Measurements from ENCODE around the gene SPSB1.

DNA sequence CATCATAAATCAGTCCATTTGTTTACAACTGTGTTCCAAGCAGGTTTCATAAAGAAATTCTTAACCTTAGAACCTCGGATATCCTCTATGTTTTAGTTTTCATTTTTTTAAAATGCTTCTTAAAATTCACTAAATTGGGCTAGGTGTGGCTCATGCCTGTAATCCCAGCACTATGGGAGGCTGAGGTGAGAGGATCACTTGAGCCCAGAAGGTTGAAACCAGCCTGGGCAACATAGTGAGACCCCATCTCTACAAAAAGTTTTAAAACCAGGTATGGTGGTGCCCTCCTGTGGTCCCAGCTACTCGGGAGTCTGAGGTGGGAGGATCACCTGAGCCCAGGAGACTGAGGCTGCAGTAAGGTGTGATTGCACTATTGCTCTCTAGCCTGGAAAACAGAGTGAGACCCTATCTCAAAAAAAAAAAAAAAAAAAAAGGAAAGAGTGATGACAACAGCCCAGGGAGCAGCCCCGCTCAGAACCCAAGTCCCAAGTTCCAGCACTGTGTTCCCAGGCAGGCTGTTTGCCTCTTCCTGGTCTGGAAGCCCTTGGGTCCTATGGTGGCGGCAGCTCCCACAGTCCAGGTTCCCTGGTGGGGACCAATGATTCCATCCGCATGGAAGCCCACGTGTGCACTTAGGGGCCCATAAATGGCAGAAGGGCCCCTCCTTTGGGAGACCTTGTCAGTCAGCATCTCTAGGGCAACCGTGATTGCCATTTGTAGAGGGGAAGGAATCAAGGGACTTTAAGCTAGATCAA, 24.7 kb upstream of the SPSB1 start:
- TF ChIP-seq SMC3 (IDR thresholded peaks at IDR 0.05; ENCODE audit: low read depth, low read length) (no peak), CTCF (conservative IDR thresholded peaks at IDR 0.05; ENCODE audit: low read depth, low read length) (no peak), RAD21 (IDR thresholded peaks at IDR 0.05; ENCODE audit: low read length) (no peak), CEBPB (IDR thresholded peaks at IDR 0.05; ENCODE audit: low read depth, low read length) (no peak), USF2 (IDR thresholded peaks at IDR 0.05; ENCODE audit: low read depth, low read length) (no peak), RCOR1 (IDR thresholded peaks at IDR 0.05; ENCODE audit: insufficient replicate concordance, low read length) (no peak), ELK1 (IDR thresholded peaks at IDR 0.05; ENCODE audit: borderline replicate concordance, low read depth, low read length) (no peak)

Data from IMR-90 (cell line).